ENCODE results near the gene KAZALD1. TPM values are rescaled to one million over a fixed set of nuclear protein-coding genes. Genes with fewer than 3 reads are reported as not detected.

KAZALD1 gene
- total and polyA plus RNA-seq, 7 donors: 1.5 to 10.7 (median 3.1) TPM

- WGBS, 3 donors: 0 to 1% (median 0%) methylated on average over 37 of the region's 37 CpGs
These were observed 1.5 kb upstream of the KAZALD1 start for GRCh38 chr10:101060036-101060950.

GRCh38 chr10:101060951-101061623 is 702 bp upstream of the KAZALD1 start:
- Histone ChIP-seq H3K27me3 (ENCODE audit: insufficient read depth in 3 of 3, low read length in 2 of 3) (peaks cover 0 to 30% (median 0%) of the 10 kb centered on the region in 3 donors), H3K27ac (peak overlapping the region; percentile 99), H3K4me3 (peak overlapping the region; percentile 97), H3K9me3 (no peaks in the 10 kb centered on the region), H3K4me1 (peaks cover 27% of the 10 kb centered on the region), H3K36me3 (ENCODE audit: insufficient read depth in 1 of 2, low read depth in 1 of 2) (no peaks in the 10 kb centered on the region)
- DNase-seq: peak; percentile 97
- no peak for TF ChIP-seq CTCF (IDR thresholded peaks at IDR 0.05)
- 0 to 2% (median 0%) methylated on average over 47 to 67 of the region's 67 CpGs for WGBS, 3 donors
- intact Hi-C loops (cut with DNase I): loop anchor here (1.0 to 2.0 kb wide), 2 partner anchors 7 to 18 kb away; no protein-coding TSS in a partner anchor
- ATAC-seq: peak; percentile 92 to 93 (median 92)

More at GRCh38 chr10:101060036-101060950, 1.5 kb upstream of the KAZALD1 start:
- intact Hi-C loops (cut with DNase I): loop anchor here (1.0 to 2.0 kb wide), 2 partner anchors 8 to 17 kb away; no protein-coding TSS in a partner anchor
- peaks cover 0 to 22% (median 0%) of the 10 kb centered on the region in 3 donors for H3K27me3 ChIP-seq (ENCODE audit: insufficient read depth in 3 of 3, low read length in 2 of 3)
- H3K9me3 ChIP-seq: no peaks in the 10 kb centered on the region
- H3K4me1 ChIP-seq: peaks cover 25% of the 10 kb centered on the region
- H3K36me3 ChIP-seq (ENCODE audit: insufficient read depth in 1 of 2, low read depth in 1 of 2): no peaks in the 10 kb centered on the region
- peak; percentile 74 to 89 (median 78) for ATAC-seq
- peak overlapping the region; percentile 99 for H3K27ac ChIP-seq
- peak; percentile 92 for TF ChIP-seq CTCF (IDR thresholded peaks at IDR 0.05)
- peak overlapping the region; percentile 97 for H3K4me3 ChIP-seq
- peak; percentile 93 to 96 for DNase-seq

GRCh38 chr10:101062232-101063049 is 652 bp downstream of the KAZALD1 start:
- no peaks in the 10 kb centered on the region for H3K36me3 ChIP-seq (ENCODE audit: insufficient read depth in 1 of 2, low read depth in 1 of 2)
- peaks cover 38% of the 10 kb centered on the region for H3K4me1 ChIP-seq
- ATAC-seq (peak; percentile 29 to 35 (median 32)), DNase-seq (peak; percentile 56 to 79)
- peak overlapping the region; percentile 97 for H3K4me3 ChIP-seq
- H3K27me3 ChIP-seq (ENCODE audit: insufficient read depth in 3 of 3, low read length in 2 of 3): peaks cover 0 to 43% (median 0%) of the 10 kb centered on the region in 3 donors
- H3K27ac ChIP-seq: peak overlapping the region; percentile 99
- 6 to 10% (median 8%) methylated on average over 51 to 63 of the region's 63 CpGs for WGBS, 3 donors
- no peaks in the 10 kb centered on the region for H3K9me3 ChIP-seq
- intact Hi-C loops (cut with DNase I): no loop called here
- peak; percentile 55 for TF ChIP-seq CTCF (IDR thresholded peaks at IDR 0.05)

- DNase-seq (no peak), ATAC-seq (no peak)
- WGBS, 3 donors: 14 to 30% (median 17%) methylated on average over 19 of the region's 19 CpGs
- Histone ChIP-seq H3K9me3 (no peaks in the 10 kb centered on the region), H3K4me1 (peaks cover 41% of the 10 kb centered on the region), H3K36me3 (ENCODE audit: insufficient read depth in 1 of 2, low read depth in 1 of 2) (no peaks in the 10 kb centered on the region), H3K4me3 (peak overlapping the region; percentile 97), H3K27ac (peak overlapping the region; percentile 99), H3K27me3 (ENCODE audit: insufficient read depth in 3 of 3, low read length in 2 of 3) (peaks cover 0 to 46% (median 0%) of the 10 kb centered on the region in 3 donors)
- TF ChIP-seq CTCF (IDR thresholded peaks at IDR 0.05): no peak
- intact Hi-C loops (cut with DNase I): no loop called here
These were observed 1.3 kb downstream of the KAZALD1 start for GRCh38 chr10:101063050-101063525.

All from psoas muscle (tissue), 8 donors.